HG03095 (cell line): ENCODE results near the gene PEBP1.
A peak's percentile ranks its signal among the peaks of the same experiment; 100 is the strongest.
"Not testable (repeated sequence)": the region's sequence is repeated elsewhere in the genome, so short reads cannot be mapped to it uniquely, and the experiment has no call there.

ENCODE experiments used
- ATAC-seq: cut with Tn5 transposase; IDR thresholded peaks from one replicate; pipeline ENCODE4 v1.9.1; 2021; ENCODE audit warnings: moderate library complexity; ENCODE audit not compliant: unreplicated experiment

PEBP1 gene

DNA sequence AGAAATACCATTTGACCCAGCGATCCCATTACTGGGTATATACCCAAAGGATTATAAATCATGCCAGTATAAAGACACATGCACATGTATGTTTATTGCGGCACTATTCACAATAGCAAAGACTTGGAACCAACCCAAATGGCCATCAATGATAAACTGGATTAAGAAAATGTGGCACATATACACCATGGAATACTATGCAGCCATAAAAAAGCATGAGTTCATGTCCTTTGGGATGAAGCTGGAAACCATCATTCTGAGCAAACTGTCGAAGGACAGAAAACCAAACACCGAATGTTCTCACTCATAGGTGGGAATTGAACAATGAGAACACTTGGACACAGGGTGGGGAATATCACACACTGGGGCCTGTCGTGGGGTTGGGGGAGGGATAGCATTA is 6.5 kb upstream of the PEBP1 start:
- ATAC-seq, result not testable (repeated sequence)

DNA sequence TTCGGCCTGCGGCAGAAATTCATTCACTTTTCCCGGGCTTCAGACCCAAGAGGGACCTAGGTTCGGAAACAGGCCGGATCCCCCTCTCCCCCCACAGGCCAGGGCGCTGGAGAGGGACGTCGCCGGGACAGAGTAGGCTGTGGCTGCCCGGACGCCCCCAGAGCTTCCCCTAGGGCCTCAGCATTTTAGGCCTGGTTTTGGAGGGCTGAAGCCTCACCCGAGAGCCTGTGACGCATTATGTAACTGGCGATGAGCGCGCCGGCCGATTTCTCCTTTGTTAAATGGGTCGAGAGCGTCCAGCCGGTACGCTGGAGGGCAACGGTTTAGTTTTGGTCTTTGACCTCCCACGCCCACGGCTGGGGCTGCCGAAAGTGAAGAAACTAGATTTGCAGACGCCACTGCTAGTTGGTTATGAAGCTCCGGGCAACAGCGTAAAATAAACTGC is 657 bp downstream of the PEBP1 start:
- peak; percentile 28 for ATAC-seq

DNA sequence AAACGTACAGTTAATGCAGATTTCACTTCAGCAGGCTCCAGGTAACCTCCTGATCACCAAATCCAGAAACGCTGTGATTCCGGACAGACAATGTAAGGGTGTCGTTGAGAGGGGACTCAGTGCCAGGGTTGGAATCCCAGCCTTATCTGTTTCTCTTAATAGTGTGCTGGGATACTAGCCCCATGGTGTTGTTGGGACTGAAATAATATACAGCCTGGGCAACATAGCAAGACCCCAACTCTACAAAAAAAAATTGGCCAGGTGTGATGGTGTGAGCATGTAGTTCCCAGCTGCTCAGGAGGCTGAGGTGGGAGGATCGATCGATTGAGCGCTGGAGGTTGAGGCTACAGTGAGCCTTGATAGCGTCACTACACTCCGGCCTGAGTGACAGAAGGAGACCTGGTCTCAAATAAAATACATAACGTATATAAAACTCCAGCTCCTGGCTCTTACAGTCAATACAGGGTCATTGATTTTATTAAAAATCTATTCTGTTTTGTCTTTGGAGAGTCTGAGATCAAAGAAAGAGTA is 1.3 kb downstream of the PEBP1 start:
- no peak for ATAC-seq

DNA sequence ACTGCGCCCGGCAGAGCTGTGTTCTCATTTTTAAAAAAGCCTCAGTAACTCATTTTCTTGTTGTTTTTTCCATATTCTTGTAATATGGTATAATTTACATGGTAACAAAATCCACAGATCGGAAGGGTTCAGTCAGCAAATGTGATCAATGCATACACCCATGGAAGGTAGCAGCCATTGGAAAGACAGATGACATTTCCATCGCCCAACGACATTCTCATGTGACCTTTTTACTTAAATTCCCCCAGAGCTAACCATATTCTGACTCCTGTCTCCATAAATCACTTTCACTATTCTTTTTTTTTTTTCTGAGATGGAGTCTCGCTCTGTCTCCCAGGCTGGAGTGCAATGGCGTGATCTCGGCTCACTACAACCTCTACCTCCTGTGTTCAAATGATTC is 4.9 kb downstream of the PEBP1 start:
- ATAC-seq, result no peak

DNA sequence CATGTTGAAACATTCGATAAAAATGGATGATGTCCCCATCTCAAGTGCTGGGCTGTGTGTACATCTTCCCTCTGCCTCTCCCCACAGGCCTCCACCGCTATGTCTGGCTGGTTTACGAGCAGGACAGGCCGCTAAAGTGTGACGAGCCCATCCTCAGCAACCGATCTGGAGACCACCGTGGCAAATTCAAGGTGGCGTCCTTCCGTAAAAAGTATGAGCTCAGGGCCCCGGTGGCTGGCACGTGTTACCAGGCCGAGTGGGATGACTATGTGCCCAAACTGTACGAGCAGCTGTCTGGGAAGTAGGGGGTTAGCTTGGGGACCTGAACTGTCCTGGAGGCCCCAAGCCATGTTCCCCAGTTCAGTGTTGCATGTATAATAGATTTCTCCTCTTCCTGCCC is 8.6 kb downstream of the PEBP1 start:
- ATAC-seq, result no peak

DNA sequence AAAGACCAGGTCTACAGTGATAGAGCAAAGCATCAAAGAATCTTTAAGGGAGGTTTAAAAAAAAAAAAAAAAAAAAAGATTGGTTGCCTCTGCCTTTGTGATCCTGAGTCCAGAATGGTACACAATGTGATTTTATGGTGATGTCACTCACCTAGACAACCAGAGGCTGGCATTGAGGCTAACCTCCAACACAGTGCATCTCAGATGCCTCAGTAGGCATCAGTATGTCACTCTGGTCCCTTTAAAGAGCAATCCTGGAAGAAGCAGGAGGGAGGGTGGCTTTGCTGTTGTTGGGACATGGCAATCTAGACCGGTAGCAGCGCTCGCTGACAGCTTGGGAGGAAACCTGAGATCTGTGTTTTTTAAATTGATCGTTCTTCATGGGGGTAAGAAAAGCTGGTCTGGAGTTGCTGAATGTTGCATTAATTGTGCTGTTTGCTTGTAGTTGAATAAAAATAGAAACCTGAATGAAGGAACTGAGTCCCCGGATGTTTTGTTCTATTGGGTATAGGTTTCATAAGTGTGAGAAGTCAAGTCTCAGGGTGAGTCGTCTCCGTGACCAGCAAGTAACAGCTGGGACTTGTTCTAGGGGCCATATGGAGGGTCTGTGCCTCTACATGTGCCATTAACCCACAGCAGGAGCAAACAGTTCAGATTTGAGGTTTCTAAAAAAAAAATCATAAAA is 9.3 kb downstream of the PEBP1 start:
- peak; percentile 63 for ATAC-seq

DNA sequence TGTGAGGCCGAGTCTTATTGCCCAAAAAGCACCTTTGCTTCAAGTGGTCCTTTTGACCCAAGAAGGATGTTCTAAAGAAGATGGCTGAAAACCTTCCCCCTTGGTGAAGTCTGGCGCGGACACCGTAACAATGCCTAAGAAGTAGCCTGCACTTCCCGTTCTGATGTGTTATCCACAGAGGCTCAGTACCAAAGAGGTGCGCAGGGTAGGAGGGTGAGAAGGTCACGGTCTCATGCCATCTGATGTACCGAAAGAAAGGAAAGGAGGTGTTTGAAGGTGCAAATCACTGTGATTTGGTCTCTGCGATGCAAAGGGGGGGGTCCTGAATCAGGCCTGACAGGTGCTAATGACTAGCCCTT is 9.9 kb downstream of the PEBP1 start:
- no peak for ATAC-seq

DNA sequence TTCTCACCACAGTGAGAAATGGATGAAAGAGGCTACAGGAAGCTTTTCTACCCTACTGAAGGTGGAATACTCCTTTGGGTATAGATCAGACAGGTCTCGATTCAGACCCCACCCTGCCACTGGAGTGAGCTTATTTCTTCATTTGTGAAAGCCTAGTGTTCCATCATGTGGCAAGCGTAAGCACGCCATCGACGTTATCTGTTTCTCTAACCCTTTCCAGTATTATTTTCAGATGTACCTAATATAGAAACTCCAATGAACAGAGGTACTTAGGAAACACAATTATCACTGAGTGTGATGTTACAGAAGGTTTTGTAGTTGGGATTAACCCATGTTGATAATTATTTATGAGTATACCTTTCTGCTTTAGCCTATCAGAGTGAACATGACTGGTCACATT is 12.4 kb downstream of the PEBP1 start:
- ATAC-seq, result no peak

DNA sequence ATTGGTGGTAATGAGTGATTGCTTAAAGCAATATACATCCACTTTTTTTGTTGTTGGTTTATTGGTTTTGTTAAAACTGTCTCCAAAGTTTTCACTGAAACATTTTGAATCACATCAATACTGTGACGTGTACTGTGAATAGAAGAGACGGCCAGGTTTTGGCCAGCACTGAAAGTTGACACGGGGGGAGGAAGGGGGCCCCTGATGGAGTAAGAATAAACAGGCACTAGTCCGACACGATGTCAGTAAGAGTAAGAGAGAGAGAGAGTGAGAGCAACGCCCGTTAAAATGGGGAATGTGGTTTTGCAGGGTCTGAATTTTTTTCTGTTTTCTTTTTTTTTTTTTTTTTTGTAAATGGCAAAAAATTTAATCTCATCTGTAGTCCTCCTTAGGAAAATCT is 14.7 kb downstream of the PEBP1 start:
- no peak for ATAC-seq

DNA sequence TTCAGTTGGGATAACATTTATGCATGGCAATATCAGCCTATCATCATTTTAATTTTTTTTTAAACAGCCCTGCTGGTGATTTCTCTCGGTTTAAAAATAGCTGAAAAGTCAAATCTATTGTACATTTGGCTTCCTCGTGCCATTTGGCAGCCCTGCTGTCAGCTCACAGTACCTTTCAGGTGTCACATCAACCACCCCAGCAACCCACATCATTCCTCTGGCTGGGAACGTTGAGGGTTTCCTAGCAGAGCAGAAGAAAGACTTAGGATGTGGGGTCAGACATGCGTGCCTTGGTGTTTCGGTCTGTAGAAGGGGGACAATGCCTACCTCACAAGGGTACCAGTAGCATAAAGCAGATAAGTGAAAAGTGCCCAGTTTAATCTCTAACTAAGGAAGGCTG is 15.8 kb downstream of the PEBP1 start:
- ATAC-seq, result no peak

DNA sequence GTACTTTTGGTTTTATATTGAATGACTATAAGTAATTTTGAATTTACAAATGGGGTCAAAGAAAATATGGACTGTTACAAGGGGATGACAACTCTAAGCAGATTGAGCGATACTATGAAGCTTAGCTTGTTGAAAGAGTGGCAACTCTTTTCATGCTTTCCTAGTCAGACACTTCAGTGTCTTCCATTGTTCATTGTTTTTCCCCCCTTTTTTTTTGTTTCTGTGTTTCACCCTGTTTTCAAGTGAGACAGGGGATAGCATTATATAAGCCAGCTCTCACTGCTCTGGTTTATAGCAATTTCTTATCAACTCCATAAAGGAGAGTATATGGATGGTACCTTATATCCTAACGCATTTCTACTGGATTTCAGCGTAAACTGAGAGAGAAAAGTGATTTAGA is 24.6 kb downstream of the PEBP1 start:
- no peak for ATAC-seq

DNA sequence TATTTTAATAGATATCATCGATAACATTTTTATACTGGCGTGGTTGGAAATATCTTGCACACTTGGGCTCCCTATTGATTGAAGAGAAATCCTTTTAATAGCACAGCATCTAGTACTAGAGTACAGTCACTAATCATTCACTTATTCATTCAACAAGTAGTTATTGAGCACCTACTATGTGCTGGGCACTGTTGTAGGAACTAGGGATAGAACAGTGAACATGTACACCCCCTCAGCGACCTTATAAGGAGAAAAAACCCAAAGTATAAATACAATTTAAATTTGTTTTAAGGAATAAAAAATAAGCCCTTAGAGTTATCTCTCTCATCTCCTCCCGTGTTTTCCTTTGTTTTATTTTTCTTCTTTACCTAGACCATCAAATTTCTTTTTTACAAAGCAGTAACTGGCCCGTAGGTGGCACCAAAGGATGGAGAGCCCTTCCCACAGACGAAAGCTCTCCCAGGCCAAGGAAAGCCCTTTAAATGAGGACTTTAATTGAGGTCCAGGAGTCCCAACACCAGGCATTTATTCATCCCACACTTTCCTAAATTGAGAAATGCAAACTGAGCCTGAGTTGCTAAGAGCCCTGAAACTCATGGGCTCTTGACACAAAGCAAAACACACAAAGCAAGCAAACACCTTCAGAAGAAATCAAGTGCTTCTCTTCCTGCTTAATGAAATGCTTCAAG is 29.0 kb downstream of the PEBP1 start:
- no peak for ATAC-seq

DNA sequence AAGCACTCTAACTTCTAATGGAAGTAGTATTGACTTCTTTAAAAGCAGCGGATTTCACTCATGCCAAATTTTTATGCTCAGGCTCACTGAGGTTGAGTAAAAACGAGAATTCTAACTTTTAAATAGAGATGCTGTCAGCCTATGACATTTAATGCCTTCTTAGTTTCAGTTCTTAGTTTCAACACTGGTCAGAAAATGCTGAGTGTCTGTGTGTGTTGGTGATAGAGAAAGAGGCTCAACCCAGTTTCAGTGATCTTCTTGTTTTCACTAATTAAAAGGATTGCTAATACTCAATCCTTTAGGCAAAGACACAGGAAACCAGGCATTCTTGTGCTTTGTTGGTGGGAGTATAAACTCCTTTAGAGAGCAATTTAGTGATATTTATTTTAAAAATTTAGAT is 31.0 kb downstream of the PEBP1 start:
- peak; percentile 99 for ATAC-seq

DNA sequence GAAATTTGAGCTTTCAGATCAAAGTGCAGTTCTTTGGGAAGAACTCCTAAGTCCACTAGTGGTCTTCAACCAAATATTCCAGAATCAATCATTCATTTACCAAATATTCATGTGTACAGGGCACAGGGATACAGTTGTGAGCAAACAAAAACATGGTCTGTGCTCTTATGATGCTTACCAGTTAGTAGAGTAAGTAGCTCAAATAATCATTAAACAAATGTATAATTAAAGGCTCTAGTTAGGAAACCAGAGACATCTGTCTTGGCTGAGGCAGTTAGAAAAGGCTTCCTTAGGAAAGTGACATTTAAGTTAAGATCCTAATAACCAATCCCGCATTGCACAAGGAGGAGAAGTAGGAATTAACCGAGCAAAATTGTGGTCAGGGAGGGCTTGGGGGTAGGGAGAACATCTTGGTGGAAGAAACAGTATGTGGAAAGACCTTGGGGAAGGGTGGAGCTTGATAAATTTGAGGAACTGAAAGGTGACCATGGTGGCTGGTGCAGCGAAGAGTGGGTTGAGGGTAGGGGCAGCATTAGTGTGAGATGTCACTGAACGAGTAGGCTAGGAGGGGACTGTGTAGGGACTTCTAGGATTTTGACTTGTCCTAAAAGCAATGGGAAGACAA is 40.0 kb downstream of the PEBP1 start:
- ATAC-seq, result peak; percentile 69

DNA sequence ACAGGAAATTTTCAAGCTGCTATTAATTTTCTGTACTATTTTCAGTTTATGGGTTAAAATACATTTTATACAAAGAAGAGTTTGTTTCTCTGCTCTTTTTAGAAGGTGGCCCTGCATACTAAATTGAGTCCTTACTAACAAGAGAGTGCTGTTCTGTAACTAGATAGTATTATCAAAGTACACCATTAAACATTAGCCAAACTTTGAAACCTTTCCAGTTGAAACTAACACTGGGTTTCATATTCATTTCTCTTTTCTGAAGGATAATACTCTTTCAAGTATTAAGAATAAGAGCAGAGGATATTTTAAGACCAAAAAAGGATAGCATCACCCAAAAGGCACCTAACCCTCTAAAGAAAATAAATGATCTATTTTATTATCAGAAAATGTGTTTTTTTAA is 47.2 kb downstream of the PEBP1 start:
- no peak for ATAC-seq

DNA sequence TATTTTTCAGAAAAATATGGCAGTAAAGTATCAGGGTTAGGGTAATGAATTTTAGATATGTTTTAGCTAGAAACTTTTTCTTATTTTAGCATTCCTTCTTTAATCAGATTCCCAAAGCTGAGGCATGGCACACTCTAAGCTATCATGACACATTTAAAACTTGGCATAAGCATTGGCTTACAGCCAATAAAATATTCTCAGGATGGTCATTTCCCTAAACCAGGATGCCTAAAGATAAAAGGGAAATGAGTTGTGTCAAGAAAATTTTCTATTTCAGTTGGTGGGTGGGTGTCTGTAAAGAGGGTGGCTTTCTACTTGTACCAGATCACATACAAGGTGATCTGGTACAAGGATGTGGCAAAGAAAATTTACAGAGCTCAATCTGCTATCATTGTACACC is 47.8 kb downstream of the PEBP1 start:
- no peak for ATAC-seq

DNA sequence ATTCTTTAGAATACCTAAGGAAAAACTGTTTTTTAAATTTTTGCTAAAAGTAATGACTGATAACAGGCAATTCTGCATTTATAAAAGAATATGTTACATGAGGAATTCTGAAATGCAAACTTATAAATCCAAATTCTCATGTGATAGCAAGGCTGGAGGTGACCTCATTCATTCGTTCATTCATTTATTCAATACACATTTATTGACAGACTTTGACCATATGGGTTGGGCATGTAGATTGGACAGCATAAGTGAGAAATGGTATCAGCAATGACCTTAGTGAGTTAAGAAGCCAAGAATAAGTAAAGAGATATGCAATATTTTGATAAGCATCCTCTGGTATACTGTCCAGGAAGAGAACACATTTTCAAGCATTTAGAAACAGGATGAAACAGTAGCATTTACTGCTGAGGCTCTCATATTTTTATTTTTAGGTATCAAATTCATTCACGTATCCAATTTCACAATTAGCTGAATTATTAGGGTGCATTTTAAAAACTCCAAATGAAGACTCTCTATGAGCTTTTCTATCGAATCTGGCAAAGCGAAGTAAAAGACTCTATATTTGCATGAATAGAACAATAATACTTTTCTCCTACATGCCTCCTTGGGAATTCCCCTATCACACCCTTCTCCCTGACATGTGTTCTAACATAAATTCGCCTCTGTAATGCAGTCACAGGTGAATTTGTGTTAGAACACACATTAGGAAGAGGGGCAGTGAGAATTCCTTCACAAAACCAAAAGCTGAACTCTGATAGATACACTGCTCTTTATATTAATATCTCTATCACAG is 49.9 kb downstream of the PEBP1 start:
- ATAC-seq, result no peak

DNA sequence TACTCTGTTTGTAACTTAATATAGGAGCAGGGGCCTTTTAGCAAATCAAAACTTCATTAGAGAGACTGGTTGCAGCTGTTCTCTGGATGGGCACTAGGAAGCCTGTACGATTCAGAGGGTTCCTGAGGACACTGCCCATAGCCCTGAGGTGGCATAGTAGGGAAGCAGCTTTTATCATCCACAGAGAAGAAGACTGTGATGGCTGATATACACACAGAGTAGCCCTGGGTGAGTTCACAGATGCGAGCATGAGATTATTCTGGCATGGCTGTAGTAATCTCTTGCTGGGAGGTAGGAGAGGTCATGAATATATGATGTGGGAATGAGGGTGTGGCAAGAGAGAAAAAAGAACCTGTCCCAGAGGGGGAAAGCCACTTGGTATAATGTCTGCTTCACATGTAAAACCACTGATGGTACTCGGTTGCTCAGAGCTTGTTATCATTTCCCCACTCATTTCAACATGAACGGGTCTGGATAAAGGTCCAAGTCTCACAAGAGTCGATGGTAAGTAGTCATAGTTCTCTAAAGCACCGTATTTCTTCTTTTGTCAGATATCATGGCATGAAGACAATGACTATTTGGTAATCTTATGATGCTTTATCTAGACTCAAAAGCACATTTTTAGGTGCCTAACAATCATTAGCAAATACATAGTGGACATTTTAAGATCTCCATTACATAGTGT is 52.0 kb downstream of the PEBP1 start:
- ATAC-seq, result no peak

DNA sequence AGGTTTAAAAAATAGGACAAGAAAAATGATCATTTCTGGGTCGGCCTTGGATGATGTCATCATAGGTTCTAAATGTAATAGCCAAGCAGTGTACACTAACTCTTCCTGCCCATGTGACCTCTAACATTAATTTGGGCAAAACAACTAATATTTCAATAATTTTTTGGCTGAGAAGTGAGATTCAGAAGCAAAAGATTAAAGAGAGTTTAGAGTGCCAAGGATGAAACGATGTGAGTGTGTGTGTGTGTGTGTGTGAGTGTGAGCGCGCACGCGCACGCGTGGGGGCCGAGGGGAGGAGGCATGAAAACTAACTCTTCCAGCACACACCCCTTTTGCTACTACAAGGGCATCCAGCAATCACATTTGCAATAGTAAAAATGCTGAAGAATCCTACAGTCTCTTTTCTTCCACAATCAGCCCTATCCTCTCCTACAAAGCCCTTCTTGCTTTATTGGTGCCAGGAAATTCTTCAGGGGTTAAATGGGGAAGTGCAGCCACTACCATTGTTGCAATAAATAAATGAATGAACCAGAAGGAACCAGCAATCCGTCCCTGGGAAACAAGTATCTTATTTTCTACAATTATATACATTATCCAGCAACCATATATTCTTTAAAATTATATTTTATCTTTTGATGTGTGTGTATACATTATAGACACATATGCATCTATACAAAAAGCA is 52.9 kb downstream of the PEBP1 start:
- ATAC-seq, result no peak

DNA sequence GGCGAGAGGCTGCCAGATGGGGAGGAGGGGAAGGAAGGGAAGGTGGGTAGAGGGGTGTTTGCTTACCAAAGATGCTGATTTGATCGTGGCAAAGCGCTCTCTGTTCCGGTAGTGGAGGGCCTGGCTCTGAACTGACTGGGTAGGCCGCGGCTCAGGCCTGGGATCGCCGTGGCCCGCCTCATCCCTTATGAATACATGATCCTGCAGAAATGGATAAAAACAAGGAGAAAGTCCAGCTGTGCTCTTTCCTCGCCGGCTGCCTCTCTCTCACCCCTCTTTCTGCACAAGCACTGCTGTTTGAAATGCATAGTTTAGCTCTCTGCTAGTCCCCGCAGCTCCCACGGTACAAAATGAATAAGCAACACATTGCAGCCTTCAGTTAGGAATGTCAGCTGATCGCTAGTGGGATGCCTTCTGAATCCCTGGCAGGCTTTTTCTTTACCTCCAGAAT is 53.8 kb downstream of the PEBP1 start:
- ATAC-seq, result no peak
